Measurements from ENCODE around the gene ARHGAP30.

DNA sequence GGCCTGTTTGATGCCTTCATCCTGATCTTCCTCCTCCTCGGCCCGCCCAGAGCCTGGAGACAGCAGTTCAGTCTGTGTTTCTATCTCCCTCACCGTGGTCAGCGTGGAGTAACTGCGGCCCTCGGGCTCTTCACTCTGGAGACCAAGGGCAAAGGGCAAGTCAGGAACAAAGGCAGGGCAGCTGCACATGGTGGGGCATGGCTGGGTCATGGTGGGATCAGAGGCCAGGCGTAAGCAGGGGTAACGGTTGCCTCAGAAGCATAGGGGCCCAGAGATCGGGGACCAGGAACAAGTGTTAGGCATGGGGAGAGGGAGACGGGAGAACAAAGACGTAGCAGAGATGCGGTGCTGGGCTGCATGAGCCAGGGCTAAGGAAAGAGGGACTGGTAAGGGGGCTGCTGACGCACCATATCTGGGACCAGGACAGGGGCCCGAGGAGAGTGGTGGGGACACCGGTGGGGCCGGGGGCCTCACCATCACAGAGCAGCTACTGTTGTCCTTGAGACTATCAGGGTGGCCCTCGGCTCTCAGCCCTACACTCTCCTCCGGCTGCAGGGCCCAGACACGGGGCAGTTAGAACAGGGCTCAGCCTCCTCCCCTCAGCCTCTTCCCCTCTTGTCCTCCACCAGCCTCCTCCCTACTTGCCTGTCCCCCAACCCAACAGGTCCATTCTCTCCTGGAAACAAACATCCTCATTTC, 3.2 kb upstream of the ARHGAP30 start:
- TF ChIP-seq EZH2 (IDR thresholded peaks at IDR 0.05; ENCODE audit: insufficient read depth, poor library complexity, severe bottlenecking) (no peak), EZH2phosphoT487 (IDR thresholded peaks at IDR 0.05; ENCODE audit: insufficient read depth, low read depth) (no peak)
